Measurements from ENCODE around the gene CACNG1. TPM values are rescaled to one million over a fixed set of nuclear protein-coding genes. Genes with fewer than 3 reads are reported as not detected.

Gene CACNG1
- total RNA-seq, 1 experiment from 2014 or later: not detected

GRCh38 chr17:67080804-67081203 lies 36.5 kb downstream of the CACNG1 start:
- H2BK15ac ChIP-seq (ENCODE audit: low read depth, low read length): no peak overlapping the region
- no peak overlapping the region for H2BK12ac ChIP-seq (ENCODE audit: insufficient read length, low read depth, low read length)
- no peak overlapping the region for H3K27ac ChIP-seq (ENCODE audit: insufficient read length, low read depth, low read length)
- H3K18ac ChIP-seq (ENCODE audit: insufficient read length, low read depth, low read length): no peak overlapping the region
- no peak overlapping the region for H3K4me3 Mint-ChIP-seq
- H3K23ac ChIP-seq (ENCODE audit: insufficient read length, low read depth, low read length): no peak overlapping the region
- peaks cover 0 to 12% (median 11%) of the 10 kb centered on the region in 3 experiments; a peak in 6 of 7 replicates for H3K36me3 Mint-ChIP-seq (ENCODE audit: insufficient read depth in 1 of 3, low read depth in 3 of 3)
- H3K79me1 ChIP-seq (ENCODE audit: insufficient read depth, low read depth, low read length, poor library complexity, severe bottlenecking): no peaks in the 10 kb centered on the region
- no peaks in the 10 kb centered on the region for H3K4me1 ChIP-seq (ENCODE audit: insufficient read depth, low read length)
- no CpG with 5 or more reads among the region's 2 CpGs for WGBS (ENCODE audit: extremely low coverage, insufficient read length, low lambda C conversion rate)
- no peak overlapping the region for H2BK20ac ChIP-seq (ENCODE audit: low read depth, low read length, poor library complexity, severe bottlenecking)
- no peaks in the 10 kb centered on the region for H3K79me2 ChIP-seq (ENCODE audit: insufficient read depth, low read length)
- H3T11ph ChIP-seq (ENCODE audit: low read length): no peak overlapping the region
- no peaks in the 10 kb centered on the region for H3K27me3 ChIP-seq (ENCODE audit: insufficient read depth, low read length)
- no peaks in the 10 kb centered on the region for H3K23me2 ChIP-seq (ENCODE audit: insufficient read length, low read depth, low read length, poor library complexity, severe bottlenecking)
- H3K27me3 Mint-ChIP-seq (ENCODE audit: low read depth): no peaks in the 10 kb centered on the region
- H3K9me3 ChIP-seq (ENCODE audit: control insufficient read depth, low read depth, low read length): no peaks in the 10 kb centered on the region
- H3K4me2 ChIP-seq (ENCODE audit: insufficient read depth, insufficient read length, low read length): no peak overlapping the region
- H3K4me1 Mint-ChIP-seq: no peaks in the 10 kb centered on the region
- no peak overlapping the region for H4K8ac ChIP-seq (replicated peaks; ENCODE audit: insufficient read length, low read depth, low read length)
- no peak overlapping the region for H2BK120ac ChIP-seq (ENCODE audit: low read depth, low read length, poor library complexity, severe bottlenecking)
- H4K5ac ChIP-seq (ENCODE audit: insufficient read length, low read depth, low read length): no peak overlapping the region
- H3K9me3 Mint-ChIP-seq: no peaks in the 10 kb centered on the region
- no peaks in the 10 kb centered on the region for H4K20me1 ChIP-seq (ENCODE audit: control insufficient read depth, insufficient read depth, insufficient read length)
- no peak overlapping the region for H3K14ac ChIP-seq (ENCODE audit: insufficient read depth, low read length)
- H2AK5ac ChIP-seq (ENCODE audit: insufficient read length, low read length): no peak overlapping the region
- H3K56ac ChIP-seq (ENCODE audit: insufficient read length, low read depth, low read length): no peak overlapping the region
- H2BK5ac ChIP-seq (ENCODE audit: insufficient read length, low read length): no peak overlapping the region
- DNase-seq: no peak
- no peak overlapping the region for H4K91ac ChIP-seq (ENCODE audit: insufficient read length, low read depth, low read length)
- no peak overlapping the region for H3K9ac ChIP-seq (ENCODE audit: extremely low read depth, insufficient read length, low read length)
- no peak overlapping the region for H3K27ac Mint-ChIP-seq
- H3K4ac ChIP-seq (ENCODE audit: low read depth, low read length): no peak overlapping the region
- no peak overlapping the region for H2AFZ ChIP-seq (ENCODE audit: low read length)
- no peak for TF ChIP-seq CTCF (conservative IDR thresholded peaks at IDR 0.05)

All from H9 (cell line).